H54 (cell line): Measurements from ENCODE around the gene LAMA3.

ENCODE experiments used
- DNase-seq: peaks from one replicate; pipeline ENCODE4 v3.0.0; 2011; ENCODE audit warnings: low spot score, mixed read lengths; ENCODE audit not compliant: insufficient read length
- FAIRE-seq: peaks from 3 replicates; lab custom pipeline; 2011; peaks lifted over from hg19 to GRCh38; lab: Jason Lieb, UNC
- POLR2A ChIP-seq: IDR thresholded peaks from 2 replicates; pipeline ENCODE4 v1.6.1; 2011; ENCODE audit warnings: low read depth, mild to moderate bottlenecking, low read length

LAMA3 gene

GRCh38 chr18:23683155-23683554 lies 6.1 kb upstream of the LAMA3 start:
- no peak for TF ChIP-seq POLR2A
- DNase-seq (no peak), FAIRE-seq (no peak)

GRCh38 chr18:23683671-23684070 lies 5.6 kb upstream of the LAMA3 start:
- DNase-seq = no peak
- FAIRE-seq = peak; percentile 74

GRCh38 chr18:23684515-23685197 lies 4.6 kb upstream of the LAMA3 start:
- DNase-seq = no peak
- no peak for FAIRE-seq
- TF ChIP-seq POLR2A = no peak

More at GRCh38 chr18:23683671-23684070, 5.6 kb upstream of the LAMA3 start:
- no peak for TF ChIP-seq POLR2A

- TF ChIP-seq POLR2A = no peak
- DNase-seq (no peak), FAIRE-seq (no peak)
These were observed 725 bp upstream of the LAMA3 start for GRCh38 chr18:23688528-23688927.

- DNase-seq = no peak
- no peak for FAIRE-seq
- TF ChIP-seq POLR2A = no peak
These were observed 607 bp downstream of the LAMA3 start for GRCh38 chr18:23689616-23690504.

GRCh38 chr18:23690505-23691068 lies 1.3 kb downstream of the LAMA3 start:
- no peak for TF ChIP-seq POLR2A
- no peak for DNase-seq
- no peak for FAIRE-seq

- DNase-seq (no peak), FAIRE-seq (no peak)
- TF ChIP-seq POLR2A = no peak
These were observed 4.6 kb downstream of the LAMA3 start for GRCh38 chr18:23693846-23694245.

- no peak for TF ChIP-seq POLR2A
- DNase-seq (no peak), FAIRE-seq (no peak)
These were observed 5.6 kb downstream of the LAMA3 start for GRCh38 chr18:23694637-23695430.

GRCh38 chr18:23701017-23701416 lies 11.8 kb downstream of the LAMA3 start:
- TF ChIP-seq POLR2A = no peak
- no peak for DNase-seq
- no peak for FAIRE-seq

- DNase-seq (no peak), FAIRE-seq (no peak)
- no peak for TF ChIP-seq POLR2A
These were observed 12.4 kb downstream of the LAMA3 start for GRCh38 chr18:23701544-23702064.

GRCh38 chr18:23702606-23703005 lies 13.4 kb downstream of the LAMA3 start:
- no peak for DNase-seq
- FAIRE-seq = no peak
- no peak for TF ChIP-seq POLR2A

- TF ChIP-seq POLR2A = no peak
- peak; percentile 20 for FAIRE-seq
- DNase-seq = no peak
These were observed 14.1 kb downstream of the LAMA3 start for GRCh38 chr18:23703057-23703986.

- TF ChIP-seq POLR2A = no peak
- DNase-seq (no peak), FAIRE-seq (no peak)
These were observed 14.7 kb downstream of the LAMA3 start for GRCh38 chr18:23703987-23704384.
